Measurements from ENCODE around the gene CCND2.

Gene CCND2

GRCh38 chr12:4289998-4290790 is 16.6 kb downstream of the CCND2 start:
- DNase-seq (ENCODE audit: low read depth in 2 of 2), result no peak

GRCh38 chr12:4292341-4293073 is 18.9 kb downstream of the CCND2 start:
- no peak for DNase-seq (ENCODE audit: low read depth in 2 of 2)

- no peak for DNase-seq (ENCODE audit: low read depth in 2 of 2)
Measured at GRCh38 chr12:4293299-4293965, 19.9 kb downstream of the CCND2 start.

- DNase-seq (ENCODE audit: low read depth in 2 of 2), result no peak
Measured at GRCh38 chr12:4293966-4294505, 20.5 kb downstream of the CCND2 start.

- no peak for DNase-seq (ENCODE audit: low read depth in 2 of 2)
Measured at GRCh38 chr12:4296751-4297150, 23.2 kb downstream of the CCND2 start.

- no peak for DNase-seq (ENCODE audit: low read depth in 2 of 2)
Measured at GRCh38 chr12:4297617-4298016, 24.1 kb downstream of the CCND2 start.

GRCh38 chr12:4300883-4301282 is 27.3 kb downstream of the CCND2 start:
- DNase-seq (ENCODE audit: low read depth in 2 of 2), result no peak

GRCh38 chr12:4301932-4302501 is 28.5 kb downstream of the CCND2 start:
- no peak for DNase-seq (ENCODE audit: low read depth in 2 of 2)

- no peak for DNase-seq (ENCODE audit: low read depth in 2 of 2)
Measured at GRCh38 chr12:4302881-4303280, 29.3 kb downstream of the CCND2 start.

- DNase-seq (ENCODE audit: low read depth in 2 of 2), result no peak
Measured at GRCh38 chr12:4303750-4304149, 30.2 kb downstream of the CCND2 start.

GRCh38 chr12:4307593-4308333 is 34.2 kb downstream of the CCND2 start:
- no peak for DNase-seq (ENCODE audit: low read depth in 2 of 2)

- no peak for DNase-seq (ENCODE audit: low read depth in 2 of 2)
Measured at GRCh38 chr12:4308334-4308950, 34.9 kb downstream of the CCND2 start.

GRCh38 chr12:4311776-4312175 is 38.2 kb downstream of the CCND2 start:
- DNase-seq (ENCODE audit: low read depth in 2 of 2), result no peak

- DNase-seq (ENCODE audit: low read depth in 2 of 2), result no peak
Measured at GRCh38 chr12:4312251-4312650, 38.7 kb downstream of the CCND2 start.

GRCh38 chr12:4320497-4320852 is 46.9 kb downstream of the CCND2 start:
- no peak for DNase-seq (ENCODE audit: low read depth in 2 of 2)

GRCh38 chr12:4320853-4321701 is 47.5 kb downstream of the CCND2 start, which contains the start of gene TIGAR:
Gene TIGAR, plus strand, starts transcription at chr12:4321213. Its CDS starts 59 bp downstream, at chr12:4321272.
- DNase-seq (ENCODE audit: low read depth in 2 of 2), result peak; percentile 80 to 83

GRCh38 chr12:4322726-4323125 is 49.2 kb downstream of the CCND2 start:
- DNase-seq (ENCODE audit: low read depth in 2 of 2), result no peak
